Brain microvascular endothelial cell (primary cell): ENCODE data around the gene XPC.

Experiments
- DNase-seq: peaks from one replicate; pipeline ENCODE4 v3.0.0-alpha.2; 2020
- H3K27ac ChIP-seq: fragments of 250-450 bp; sonication (Bioruptor Pico); 2 replicates; pipeline ENCODE4 v1.5.1; 2020; ENCODE audit warnings: mild to moderate bottlenecking, moderate library complexity
- H3K27me3 ChIP-seq: fragments of 250-450 bp; sonication (Bioruptor Pico); replicated peaks from 2 replicates; pipeline ENCODE4 v1.5.1; 2020; ENCODE audit warnings: mild to moderate bottlenecking
- H3K36me3 ChIP-seq: fragments of 250-450 bp; sonication (Bioruptor Pico); replicated peaks from 2 replicates; pipeline ENCODE4 v1.5.1; 2020; ENCODE audit warnings: mild to moderate bottlenecking
- H3K4me3 ChIP-seq: 2 replicates; pipeline ENCODE4 v1.5.1; 2011; ENCODE audit warnings: low read depth, mild to moderate bottlenecking, control low read depth, low read length, moderate library complexity
- CTCF ChIP-seq: IDR thresholded peaks from 2 replicates; pipeline ENCODE4 v1.5.1; 2011; ENCODE audit warnings: low read depth, mild to moderate bottlenecking, moderate library complexity, low read length, control low read depth, inconsistent platforms; ENCODE audit errors: missing control alignments
- in situ Hi-C: cut with HindIII; loops from 2 replicates; pipeline ENCODE4 v1.10.0; 2017; ENCODE audit warnings: low sequenced_read_pairs, low pct_ligation_motif_present

XPC gene

GRCh38 chr3:14206548-14207177 is 28.3 kb upstream of the XPC start:
- in situ Hi-C loops: no loop called here
- peak; percentile 27 for TF ChIP-seq CTCF
- Histone ChIP-seq H3K4me3 (no peak overlapping the region), H3K27ac (no peak overlapping the region), H3K27me3 (no peaks in the 10 kb centered on the region), H3K36me3 (no peaks in the 10 kb centered on the region)
- DNase-seq: no peak

- no peaks in the 10 kb centered on the region for H3K36me3 ChIP-seq
- TF ChIP-seq CTCF: no peak
- no peak overlapping the region for H3K4me3 ChIP-seq
- in situ Hi-C loops: no loop called here
- peak; percentile 66 for DNase-seq
- H3K27ac ChIP-seq: peak overlapping the region; percentile 13
- no peaks in the 10 kb centered on the region for H3K27me3 ChIP-seq
These were observed 26.3 kb upstream of the XPC start for GRCh38 chr3:14204515-14205284.

GRCh38 chr3:14203521-14204079 is 25.2 kb upstream of the XPC start:
- DNase-seq: peak; percentile 74
- no peaks in the 10 kb centered on the region for H3K27me3 ChIP-seq
- in situ Hi-C loops: no loop called here
- TF ChIP-seq CTCF: peak; percentile 89
- no peak overlapping the region for H3K27ac ChIP-seq
- no peaks in the 10 kb centered on the region for H3K36me3 ChIP-seq
- H3K4me3 ChIP-seq: no peak overlapping the region

- in situ Hi-C loops: no loop called here
- Histone ChIP-seq H3K27me3 (no peaks in the 10 kb centered on the region), H3K36me3 (no peaks in the 10 kb centered on the region), H3K4me3 (no peak overlapping the region), H3K27ac (no peak overlapping the region)
- TF ChIP-seq CTCF: no peak
- DNase-seq: no peak
These were observed 24.6 kb upstream of the XPC start for GRCh38 chr3:14202874-14203520.

- in situ Hi-C loops: no loop called here
- Histone ChIP-seq H3K4me3 (no peak overlapping the region), H3K27ac (no peak overlapping the region), H3K27me3 (no peaks in the 10 kb centered on the region), H3K36me3 (no peaks in the 10 kb centered on the region)
- no peak for TF ChIP-seq CTCF
- DNase-seq: no peak
These were observed 23.7 kb upstream of the XPC start for GRCh38 chr3:14201940-14202684.
